ENCODE results near the gene CEPT1.

- TF ChIP-seq POLR2A (IDR thresholded peaks at IDR 0.05) (no peak), CTCF (IDR thresholded peaks at IDR 0.05) (no peak), POLR2AphosphoS5 (IDR thresholded peaks at IDR 0.05) (no peak), EP300 (IDR thresholded peaks at IDR 0.05) (no peak)
Measured at GRCh38 chr1:111193712-111194480, 53.9 kb downstream of the CEPT1 start.
